HL-60/S4 treated with retinoic acid at 250 ng/mL for 4 days and 3 days (cell line): Measurements from ENCODE around the gene PLXND1.
"Not testable (repeated sequence)": the region's sequence is repeated elsewhere in the genome, so short reads cannot be mapped to it uniquely, and the experiment has no call there.

Source experiments
- in situ Hi-C: fragments of 300-500 bp; cut with MboI; formaldehyde crosslinking; loops from 2 replicates; pipeline ENCODE4 v1.7.0; 2022; ENCODE audit warnings: low sequenced_read_pairs

PLXND1 gene

GRCh38 chr3:129606636-129607390 is at the start of gene PLXND1:
Gene PLXND1, minus strand, starts transcription at chr3:129606676. Its CDS starts 37 bp downstream, at chr3:129606639.
- in situ Hi-C loops = no loop called here

- in situ Hi-C loops = loop anchor here (10.0 kb wide), 1 partner anchor 170 kb away; no protein-coding TSS in a partner anchor
Measured at GRCh38 chr3:129655291-129655700, 48.8 kb upstream of the PLXND1 start.

DNA sequence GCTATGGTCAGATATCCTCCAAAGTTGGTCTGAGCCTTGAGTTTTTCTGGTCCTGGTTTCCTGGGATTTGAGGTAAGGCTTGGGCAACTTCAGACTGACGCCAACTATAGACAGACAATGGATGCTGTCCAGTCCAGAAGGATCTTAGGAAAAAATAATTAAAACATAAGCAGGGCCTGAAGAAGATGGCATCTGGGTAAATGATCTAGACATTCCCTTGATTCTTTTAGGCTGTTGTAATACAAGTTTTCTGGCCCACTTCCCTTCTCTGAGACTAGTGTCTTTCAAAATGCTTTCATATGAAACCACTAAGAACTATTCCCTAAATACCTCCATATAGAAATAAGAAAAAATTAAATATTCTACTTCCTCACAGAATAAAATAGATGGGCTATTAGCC is 47.7 kb upstream of the PLXND1 start:
- in situ Hi-C loops = loop anchor here (10.0 kb wide), 1 partner anchor 171 kb away; no protein-coding TSS in a partner anchor

DNA sequence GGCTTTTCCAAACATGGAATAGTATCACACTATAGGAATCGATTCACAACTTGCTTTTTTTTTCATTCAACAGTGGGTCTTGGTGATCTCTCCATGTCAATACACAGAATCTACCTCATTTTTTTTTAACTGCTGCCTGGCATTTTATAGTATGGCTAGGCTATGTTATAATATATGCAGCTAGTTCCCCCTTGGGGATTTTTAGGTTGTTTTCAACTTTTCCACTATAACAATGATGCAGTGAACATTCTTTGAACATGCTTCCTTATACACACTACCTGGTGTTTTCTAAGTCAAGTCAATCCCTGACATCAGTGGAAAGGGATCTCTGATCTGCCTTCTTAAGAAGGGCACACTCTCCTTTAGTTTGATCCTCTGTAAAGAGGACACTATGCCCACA is 46.5 kb upstream of the PLXND1 start:
- in situ Hi-C loops = loop anchor here (10.0 kb wide), 1 partner anchor 172 kb away; no protein-coding TSS in a partner anchor

- in situ Hi-C loops = loop anchor here (10.0 kb wide), 1 partner anchor 173 kb away; no protein-coding TSS in a partner anchor
Measured at GRCh38 chr3:129651435-129652202, 45.1 kb upstream of the PLXND1 start.

DNA sequence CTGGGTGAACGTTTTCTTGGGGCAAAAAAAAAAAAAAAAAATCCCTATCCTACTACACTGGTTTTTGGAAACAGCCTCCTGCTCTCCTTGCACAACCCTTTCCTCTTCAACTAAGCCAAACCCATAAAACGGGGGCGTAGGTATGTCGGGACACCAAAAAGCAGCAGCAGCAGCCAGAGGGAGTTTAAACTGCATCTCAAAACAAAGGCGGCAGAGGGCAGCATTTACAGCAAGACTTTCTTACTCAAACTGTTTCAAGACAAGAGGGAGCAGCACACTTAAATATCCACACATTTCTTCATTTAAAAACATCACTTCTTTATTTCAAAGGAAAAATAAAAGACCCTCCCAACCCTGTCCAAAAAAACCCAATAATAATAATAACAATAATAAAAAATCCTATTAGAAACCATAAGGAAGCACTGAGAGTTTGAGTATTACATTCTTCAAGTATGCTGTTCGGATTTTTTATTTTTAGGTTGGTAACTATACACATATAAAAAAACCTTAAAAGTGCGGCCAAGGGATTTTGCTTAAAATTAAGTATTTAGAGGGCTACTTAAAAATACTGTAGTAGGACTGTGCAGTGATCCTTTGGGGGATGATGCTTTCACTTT is 43.9 kb upstream of the PLXND1 start:
- in situ Hi-C loops = loop anchor here (10.0 kb wide), 1 partner anchor 174 kb away; no protein-coding TSS in a partner anchor

GRCh38 chr3:129648391-129648790 is 41.9 kb upstream of the PLXND1 start:
- in situ Hi-C loops = no loop called here

DNA sequence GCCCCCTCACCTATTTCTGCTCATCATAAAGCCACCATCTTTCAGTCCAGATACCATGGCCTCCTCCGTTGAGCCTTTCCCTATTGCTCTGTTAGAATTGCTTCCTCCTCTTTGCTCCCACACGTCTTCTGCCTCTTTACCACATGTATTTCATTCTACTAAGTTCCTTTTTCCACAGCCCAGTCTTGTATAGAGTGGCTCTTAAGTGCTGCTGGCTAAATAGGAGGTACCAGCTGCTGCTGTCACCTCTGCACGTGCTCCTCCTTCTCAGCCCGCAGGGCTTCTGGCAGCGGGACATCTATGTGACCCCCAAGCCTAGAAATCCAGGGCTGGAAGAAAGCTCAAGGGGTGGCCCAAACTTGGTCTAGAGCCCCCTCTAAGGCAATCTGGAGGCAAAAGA is 38.8 kb upstream of the PLXND1 start:
- in situ Hi-C loops = no loop called here

GRCh38 chr3:129644836-129645235 is 38.4 kb upstream of the PLXND1 start:
- in situ Hi-C loops = no loop called here

GRCh38 chr3:129641567-129642260 is 35.2 kb upstream of the PLXND1 start:
- in situ Hi-C loops = not testable (repeated sequence)

- in situ Hi-C loops = not testable (repeated sequence)
Measured at GRCh38 chr3:129640985-129641384, 34.5 kb upstream of the PLXND1 start.

DNA sequence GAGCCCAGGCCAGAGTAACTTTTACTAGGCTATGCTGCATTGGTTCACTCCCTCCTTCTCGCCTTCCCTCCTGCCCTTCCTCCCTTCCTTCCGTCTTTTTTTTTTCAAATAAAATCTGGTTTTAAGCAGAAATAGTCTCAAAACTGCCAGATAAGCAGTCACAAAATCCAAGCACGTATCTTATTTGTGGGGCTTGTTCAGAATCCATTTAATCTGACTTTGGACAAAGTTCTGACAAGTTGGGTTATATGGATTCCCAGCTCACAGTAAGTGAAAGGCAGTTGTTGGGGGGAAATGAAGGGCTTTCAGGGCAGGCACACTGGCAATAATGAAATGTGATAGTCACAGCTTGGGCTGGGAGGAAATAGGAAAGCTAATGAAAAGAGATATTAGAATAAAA is 32.0 kb upstream of the PLXND1 start:
- in situ Hi-C loops = loop anchor here (10.0 kb wide), 1 partner anchor 296 kb away; no protein-coding TSS in a partner anchor

GRCh38 chr3:129636082-129636481 is 29.6 kb upstream of the PLXND1 start:
- in situ Hi-C loops = loop anchor here (10.0 kb wide), 1 partner anchor 299 kb away; no protein-coding TSS in a partner anchor

DNA sequence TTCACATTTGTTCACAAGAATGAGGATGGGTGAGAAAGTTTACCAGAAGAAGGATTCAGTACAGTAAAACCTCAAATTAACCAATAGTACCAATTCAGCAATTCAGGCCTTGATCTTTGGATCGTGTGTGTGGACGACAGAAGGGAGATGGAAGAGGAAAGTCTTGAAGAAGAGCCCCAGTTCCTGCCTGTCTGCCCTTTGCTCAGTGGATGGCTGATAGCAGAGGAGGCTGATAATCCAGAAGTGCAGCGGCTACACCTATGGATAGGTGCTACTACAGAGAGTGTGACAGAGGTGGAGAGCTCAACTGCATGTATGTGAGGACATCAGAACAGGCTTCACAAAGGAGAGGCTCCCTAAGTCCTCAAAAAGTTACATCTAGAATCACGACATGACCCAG is 29.2 kb upstream of the PLXND1 start:
- in situ Hi-C loops = loop anchor here (10.0 kb wide), 1 partner anchor 299 kb away; no protein-coding TSS in a partner anchor

DNA sequence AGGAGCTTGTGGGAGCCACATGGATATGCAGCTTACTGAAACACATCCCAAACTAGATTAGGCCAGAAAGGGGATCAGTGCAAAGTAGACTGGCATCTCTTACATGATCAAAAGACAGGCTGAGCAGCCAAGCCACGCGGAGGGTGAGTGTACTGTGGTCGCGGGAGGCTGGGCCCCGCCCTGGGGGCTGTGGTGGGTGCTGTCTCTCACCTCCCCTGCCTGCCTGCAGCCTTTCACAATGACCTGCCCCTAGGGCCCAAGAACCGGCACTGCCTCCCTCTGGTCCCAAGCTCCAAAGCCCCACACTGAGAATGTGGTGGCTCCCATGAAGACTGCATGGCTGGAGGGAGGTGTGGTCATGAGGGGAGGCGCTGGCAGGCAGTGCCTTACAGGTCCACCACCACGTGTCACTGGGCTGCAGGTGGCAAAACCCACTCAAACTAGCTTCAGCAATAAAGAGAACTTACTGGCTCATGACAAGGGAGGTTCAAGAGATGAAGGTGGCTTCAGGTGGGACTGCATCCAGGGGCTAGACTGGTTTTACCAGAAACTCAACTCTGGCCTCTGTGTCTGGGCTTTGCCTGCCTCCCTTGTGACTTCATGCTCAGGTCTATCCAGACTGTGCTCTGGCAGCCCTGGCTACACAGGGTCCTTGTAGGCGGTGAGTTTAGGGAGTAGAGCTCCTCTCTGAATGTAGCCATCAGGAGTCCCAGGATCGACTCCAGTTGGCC is 27.4 kb upstream of the PLXND1 start:
- in situ Hi-C loops = loop anchor here (10.0 kb wide), 1 partner anchor 301 kb away; no protein-coding TSS in a partner anchor

DNA sequence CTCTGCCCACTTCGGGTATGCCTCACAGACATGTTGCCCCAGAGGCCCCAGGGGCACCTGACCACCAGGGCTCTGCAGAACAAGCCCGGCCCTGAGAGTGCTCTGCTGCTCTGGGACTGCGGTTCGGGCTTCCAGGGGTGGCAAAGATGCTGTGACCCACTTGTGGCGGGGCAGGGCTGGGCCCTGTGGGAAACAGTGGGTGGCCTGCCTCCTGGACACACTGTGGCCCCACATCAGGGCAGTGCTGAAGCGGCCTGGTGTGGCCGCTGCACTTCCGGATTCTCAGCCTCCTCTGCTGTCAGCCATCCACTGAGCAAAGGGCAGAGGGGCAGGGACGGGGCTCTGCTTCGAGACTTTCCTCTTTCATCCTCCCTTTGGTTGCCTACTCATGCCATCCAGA is 26.5 kb upstream of the PLXND1 start:
- in situ Hi-C loops = loop anchor here (10.0 kb wide), 1 partner anchor 302 kb away; no protein-coding TSS in a partner anchor

DNA sequence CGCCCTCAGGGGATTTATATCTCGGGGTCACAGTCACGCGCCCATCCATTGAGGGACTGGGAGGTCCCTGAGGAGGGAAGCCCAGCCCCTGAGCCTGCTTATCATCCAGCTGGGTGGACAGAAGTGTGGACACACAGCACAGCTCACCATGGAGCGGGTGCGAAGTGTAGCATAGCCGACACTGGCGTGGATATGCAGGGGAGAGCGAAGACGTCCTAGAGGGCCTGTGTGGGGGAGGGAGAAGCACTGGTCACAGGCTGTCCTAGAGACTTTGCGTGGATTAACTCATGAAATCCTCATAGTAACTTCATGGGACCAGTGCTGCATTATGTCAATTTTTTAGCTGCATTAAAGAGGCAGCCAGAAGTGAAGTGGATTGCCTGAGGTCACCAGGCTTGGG is 26.1 kb upstream of the PLXND1 start:
- in situ Hi-C loops = loop anchor here (10.0 kb wide), 1 partner anchor 302 kb away; no protein-coding TSS in a partner anchor

- in situ Hi-C loops = loop anchor here (10.0 kb wide), 1 partner anchor 303 kb away; no protein-coding TSS in a partner anchor
Measured at GRCh38 chr3:129632056-129632455, 25.6 kb upstream of the PLXND1 start.

- in situ Hi-C loops = no loop called here
Measured at GRCh38 chr3:129629011-129629410, 22.5 kb upstream of the PLXND1 start.

DNA sequence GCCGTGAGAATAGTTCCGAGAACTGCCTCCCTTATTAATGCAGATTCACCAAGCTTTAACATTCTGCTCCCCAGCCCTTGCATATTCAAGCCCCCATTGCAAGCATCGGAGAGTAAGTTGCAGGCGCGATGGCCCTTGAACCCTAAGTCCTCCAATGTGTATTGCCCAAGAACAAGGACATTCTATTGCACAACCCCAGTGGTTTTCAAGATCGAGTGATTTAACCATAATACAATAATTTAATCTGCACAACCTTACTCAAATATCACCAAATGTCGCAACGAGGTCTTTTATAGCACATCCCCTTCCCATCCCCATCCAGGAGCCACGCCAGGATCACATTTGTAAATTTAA is 21.7 kb upstream of the PLXND1 start:
- in situ Hi-C loops = no loop called here
